A204.1 (cell line): ENCODE results near the gene PAQR4.

Experiments
- FAIRE-seq: peaks from 2 replicates; lab custom pipeline; 2012; peaks lifted over from hg19 to GRCh38; lab: Jason Lieb, UNC

Gene PAQR4

GRCh38 chr16:2966043-2966807 is 2.9 kb upstream of the PAQR4 start:
- no peak for FAIRE-seq

- FAIRE-seq, result no peak
Measured at GRCh38 chr16:2966808-2967191, 2.3 kb upstream of the PAQR4 start.

- no peak for FAIRE-seq
Measured at GRCh38 chr16:2967211-2967631, 1.9 kb upstream of the PAQR4 start.

GRCh38 chr16:2967721-2968161 is 1.4 kb upstream of the PAQR4 start:
- no peak for FAIRE-seq

GRCh38 chr16:2968368-2968737 is 795 bp upstream of the PAQR4 start:
- no peak for FAIRE-seq

- FAIRE-seq, result no peak
Measured at GRCh38 chr16:2969545-2970521, 685 bp downstream of the PAQR4 start.

- no peak for FAIRE-seq
Measured at GRCh38 chr16:2970563-2970962, 1.4 kb downstream of the PAQR4 start.

- FAIRE-seq, result no peak
Measured at GRCh38 chr16:2971134-2971984, 2.2 kb downstream of the PAQR4 start.

- no peak for FAIRE-seq
Measured at GRCh38 chr16:2971985-2972784, 3.0 kb downstream of the PAQR4 start.

- no peak for FAIRE-seq
Measured at GRCh38 chr16:2973093-2973492, 3.9 kb downstream of the PAQR4 start.

- no peak for FAIRE-seq
Measured at GRCh38 chr16:2973605-2974318, 4.6 kb downstream of the PAQR4 start.

GRCh38 chr16:2974319-2975056 is 5.3 kb downstream of the PAQR4 start:
- no peak for FAIRE-seq

GRCh38 chr16:2975161-2975795 is 6.1 kb downstream of the PAQR4 start:
- no peak for FAIRE-seq

GRCh38 chr16:2976201-2976600 is 7.1 kb downstream of the PAQR4 start:
- FAIRE-seq, result no peak

GRCh38 chr16:2976673-2977072 is 7.5 kb downstream of the PAQR4 start:
- FAIRE-seq, result no peak

GRCh38 chr16:2977440-2977839 is 8.3 kb downstream of the PAQR4 start:
- no peak for FAIRE-seq

GRCh38 chr16:2979669-2980226 is 10.6 kb downstream of the PAQR4 start:
- no peak for FAIRE-seq

GRCh38 chr16:2980227-2981176 is 11.4 kb downstream of the PAQR4 start, which contains the start of gene PKMYT1:
TSS of gene PKMYT1 (minus strand) at chr16:2980446. CDS start at chr16:2979657, 789 bp downstream.
- FAIRE-seq, result no peak
